Keratinocyte (primary cell): Measurements from ENCODE around the gene SDK1. TPM values are rescaled to one million over a fixed set of nuclear protein-coding genes. Genes with fewer than 3 reads are reported as not detected.
"Not testable (repeated sequence)": the region's sequence is repeated elsewhere in the genome, so short reads cannot be mapped to it uniquely, and the experiment has no call there.

Source experiments
- DNase-seq: peaks from one replicate; pipeline ENCODE4 v3.0.0-alpha.2; 2011; ENCODE audit warnings: low read depth, missing footprints, low spot score
- FAIRE-seq: peaks from 2 replicates; lab custom pipeline; 2011; peaks lifted over from hg19 to GRCh38; lab: Jason Lieb, UNC
- H2AFZ ChIP-seq: 2 replicates; pipeline ENCODE4 v1.6.0; 2012; ENCODE audit warnings: low read length, control low read depth, inconsistent platforms; ENCODE audit not compliant: control insufficient read depth
- H3K27ac ChIP-seq: 2 replicates; pipeline ENCODE4 v1.5.1; 2011; ENCODE audit warnings: low read length; ENCODE audit not compliant: control insufficient read depth, insufficient read depth
- H3K27me3 ChIP-seq: 3 replicates; pipeline ENCODE4 v1.6.0; 2011; ENCODE audit warnings: low read length; ENCODE audit not compliant: control insufficient read depth, insufficient read depth; ENCODE audit errors: extremely low read depth
- H3K36me3 ChIP-seq, 2 experiments: 2 replicates in 1 of 2; 3 replicates in 1 of 2; pipeline ENCODE4 v1.5.1; 2011; ENCODE audit warnings: low read length in 2 of 2, mild to moderate bottlenecking in 1 of 2; ENCODE audit not compliant: control insufficient read depth in 2 of 2, insufficient read depth in 2 of 2; ENCODE audit errors: extremely low read depth in 1 of 2
- H3K4me1 ChIP-seq: 3 replicates; pipeline ENCODE4 v1.5.1; 2011; ENCODE audit warnings: low read length; ENCODE audit not compliant: control insufficient read depth, insufficient read depth; ENCODE audit errors: extremely low read depth
- H3K4me2 ChIP-seq: 3 replicates; pipeline ENCODE4 v1.6.0; 2011; ENCODE audit warnings: low read depth, low read length; ENCODE audit not compliant: control insufficient read depth, insufficient read depth; ENCODE audit errors: extremely low read depth
- H3K4me3 ChIP-seq, 3 experiments: fragments of 200-600 bp in 1 of 3; sonication (generic) in 1 of 3; 2 replicates in 2 of 3; 3 replicates in 1 of 3; pipeline ENCODE4 v1.5.1; 2011 to 2016; ENCODE audit warnings: low read length in 3 of 3, mild to moderate bottlenecking in 3 of 3, control low read depth in 2 of 3, inconsistent platforms in 1 of 3, low read depth in 1 of 3, mixed read lengths in 1 of 3, mixed run types in 1 of 3, moderate library complexity in 1 of 3; ENCODE audit not compliant: control insufficient read depth in 2 of 3, insufficient read depth in 2 of 3; ENCODE audit errors: extremely low read depth in 1 of 3
- H3K79me2 ChIP-seq: 2 replicates; pipeline ENCODE4 v1.6.0; 2012; ENCODE audit warnings: low read length; ENCODE audit not compliant: control insufficient read depth, insufficient read depth
- H3K9ac ChIP-seq: 3 replicates; pipeline ENCODE4 v1.6.0; 2011; ENCODE audit warnings: low read length; ENCODE audit not compliant: control insufficient read depth, insufficient read depth; ENCODE audit errors: extremely low read depth
- H3K9me1 ChIP-seq: 3 replicates; pipeline ENCODE4 v1.6.0; 2011; ENCODE audit warnings: low read length; ENCODE audit not compliant: control insufficient read depth, insufficient read depth; ENCODE audit errors: extremely low read depth
- H3K9me3 ChIP-seq: 2 replicates; pipeline ENCODE4 v1.5.1; 2012; ENCODE audit warnings: low read depth, low read length; ENCODE audit not compliant: control insufficient read depth
- H4K20me1 ChIP-seq: 3 replicates; pipeline ENCODE4 v1.6.0; 2011; ENCODE audit warnings: low read length; ENCODE audit not compliant: control insufficient read depth, insufficient read depth; ENCODE audit errors: extremely low read depth
- EZH2 ChIP-seq: IDR thresholded peaks from one replicate; pipeline ENCODE4 v1.6.1; 2012; ENCODE audit warnings: inconsistent platforms, mild to moderate bottlenecking, low read length, moderate library complexity
- dilution Hi-C: fragments of 300-500 bp; cut with MboI; formaldehyde crosslinking; loops from one replicate; pipeline ENCODE4 v1.7.0; 2020; ENCODE audit warnings: low sequenced_read_pairs; ENCODE audit not compliant: extremely low pct_ligation_motif_present
- polyA plus RNA-seq, 5 experiments: library from polyadenylated mRNA; depleted of rRNA in 3 of 5; stranded (reverse) in 3 of 5; stranded (forward) in 1 of 5; unstranded in 1 of 5; fragments of >200 nt; gene quantifications; 1 replicate in 1 of 5; 2 replicates in 3 of 5; 3 replicates in 1 of 5; pipeline versions ENCODE4 v1.2.1 to v1.2.3, GENCODE V29; 2011 to 2012; ENCODE audit warnings: missing spikeins in 2 of 5, low read depth in 1 of 5, low replicate concordance in 1 of 5
- TF ChIP-seq, protein P1 (sequence below), 3 experiments: IDR thresholded peaks in 1 of 3; conservative IDR thresholded peaks in 1 of 3; optimal IDR thresholded peaks in 1 of 3; 2 replicates in 2 of 3; 3 replicates in 1 of 3; pipeline versions ENCODE3 to v1.5.1; 2011; ENCODE audit warnings: low read length in 3 of 3, mild to moderate bottlenecking in 3 of 3, moderate library complexity in 2 of 3, control low read depth in 1 of 3, inconsistent platforms in 1 of 3; ENCODE audit not compliant: insufficient read depth in 2 of 3; ENCODE audit errors: extremely low read depth in 1 of 3

The SDK1 gene
- polyA plus RNA-seq, 1 donor (not counting 4 experiments of a cell fraction or from before 2014, with no cell fraction given) = 0.66 TPM

DNA sequence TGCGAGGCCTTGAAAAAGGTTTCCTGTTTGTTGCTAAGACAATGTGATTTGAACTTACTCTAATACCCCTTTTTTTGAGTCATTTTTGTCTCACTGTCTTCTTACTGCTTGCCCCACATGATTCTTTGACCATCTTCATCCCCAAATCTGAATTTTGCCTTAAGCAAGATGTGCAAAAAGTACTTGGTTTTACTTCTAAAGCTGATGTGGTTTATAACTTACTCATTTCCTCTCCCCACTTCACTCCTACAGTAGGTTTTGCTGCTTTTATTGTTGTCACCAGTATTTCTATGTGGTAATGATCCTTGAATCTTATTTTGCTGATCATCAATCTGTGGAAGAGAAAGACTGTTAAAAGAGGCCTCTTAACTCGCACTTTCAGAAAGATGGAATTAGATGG lies 396.4 kb downstream of the SDK1 start:
- H3K9me3 ChIP-seq = no peaks in the 10 kb centered on the region
- no peak for FAIRE-seq
- H3K4me3 ChIP-seq = no peak overlapping the region
- H3K79me2 ChIP-seq = no peaks in the 10 kb centered on the region
- H2AFZ ChIP-seq = no peak overlapping the region
- H3K4me1 ChIP-seq = no peaks in the 10 kb centered on the region
- H3K27ac ChIP-seq = no peak overlapping the region
- no peak overlapping the region for H3K9ac ChIP-seq
- H3K36me3 ChIP-seq = no peaks in the 10 kb centered on the region
- no peaks in the 10 kb centered on the region for H4K20me1 ChIP-seq
- no peak overlapping the region for H3K4me2 ChIP-seq
- DNase-seq = no peak
- no peaks in the 10 kb centered on the region for H3K27me3 ChIP-seq
- no peak for TF ChIP-seq EZH2
- TF ChIP-seq, protein P1, sequence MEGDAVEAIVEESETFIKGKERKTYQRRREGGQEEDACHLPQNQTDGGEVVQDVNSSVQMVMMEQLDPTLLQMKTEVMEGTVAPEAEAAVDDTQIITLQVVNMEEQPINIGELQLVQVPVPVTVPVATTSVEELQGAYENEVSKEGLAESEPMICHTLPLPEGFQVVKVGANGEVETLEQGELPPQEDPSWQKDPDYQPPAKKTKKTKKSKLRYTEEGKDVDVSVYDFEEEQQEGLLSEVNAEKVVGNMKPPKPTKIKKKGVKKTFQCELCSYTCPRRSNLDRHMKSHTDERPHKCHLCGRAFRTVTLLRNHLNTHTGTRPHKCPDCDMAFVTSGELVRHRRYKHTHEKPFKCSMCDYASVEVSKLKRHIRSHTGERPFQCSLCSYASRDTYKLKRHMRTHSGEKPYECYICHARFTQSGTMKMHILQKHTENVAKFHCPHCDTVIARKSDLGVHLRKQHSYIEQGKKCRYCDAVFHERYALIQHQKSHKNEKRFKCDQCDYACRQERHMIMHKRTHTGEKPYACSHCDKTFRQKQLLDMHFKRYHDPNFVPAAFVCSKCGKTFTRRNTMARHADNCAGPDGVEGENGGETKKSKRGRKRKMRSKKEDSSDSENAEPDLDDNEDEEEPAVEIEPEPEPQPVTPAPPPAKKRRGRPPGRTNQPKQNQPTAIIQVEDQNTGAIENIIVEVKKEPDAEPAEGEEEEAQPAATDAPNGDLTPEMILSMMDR (optimal IDR thresholded peaks at IDR 0.05 in 1 of 3, IDR thresholded peaks at IDR 0.05 in 1 of 3, conservative IDR thresholded peaks at IDR 0.05 in 1 of 3; ENCODE audit: extremely low read depth in 1 of 3, insufficient read depth in 2 of 3, low read length in 3 of 3) = no peak
- dilution Hi-C loops = no loop called here
- H3K9me1 ChIP-seq = no peaks in the 10 kb centered on the region

DNA sequence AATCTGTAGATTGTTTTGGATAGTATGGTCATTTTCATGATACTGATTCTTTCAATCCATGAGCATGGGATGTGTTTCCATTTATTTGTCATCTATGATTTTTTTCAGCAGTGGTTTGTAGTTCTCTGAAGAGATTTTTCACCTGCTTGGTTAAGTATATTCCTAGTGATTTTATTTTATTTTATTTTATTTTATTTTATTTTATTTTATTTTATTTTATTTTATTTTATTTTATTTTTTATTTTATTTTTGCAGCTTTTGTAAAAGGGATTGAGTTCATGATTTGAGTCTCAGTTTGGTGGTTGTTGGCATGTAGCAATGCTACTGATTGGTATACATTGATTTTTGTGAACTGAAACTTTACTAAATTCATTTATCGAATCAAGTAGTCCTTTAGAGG lies 404.2 kb downstream of the SDK1 start:
- dilution Hi-C loops = no loop called here
- no peak for TF ChIP-seq EZH2
- TF ChIP-seq, protein P1 (optimal IDR thresholded peaks at IDR 0.05 in 1 of 3, IDR thresholded peaks at IDR 0.05 in 1 of 3, conservative IDR thresholded peaks at IDR 0.05 in 1 of 3; ENCODE audit: extremely low read depth in 1 of 3, insufficient read depth in 2 of 3, low read length in 3 of 3) = no peak
- no peaks in the 10 kb centered on the region for H3K9me1 ChIP-seq
- H3K4me1 ChIP-seq = no peaks in the 10 kb centered on the region
- DNase-seq (no peak), FAIRE-seq (no peak)
- H3K79me2 ChIP-seq = no peaks in the 10 kb centered on the region
- no peaks in the 10 kb centered on the region for H3K36me3 ChIP-seq
- H2AFZ ChIP-seq = no peak overlapping the region
- no peaks in the 10 kb centered on the region for H3K27me3 ChIP-seq
- no peak overlapping the region for H3K4me2 ChIP-seq
- H4K20me1 ChIP-seq = no peaks in the 10 kb centered on the region
- no peak overlapping the region for H3K9ac ChIP-seq
- H3K4me3 ChIP-seq = no peak overlapping the region
- H3K27ac ChIP-seq = no peak overlapping the region
- no peaks in the 10 kb centered on the region for H3K9me3 ChIP-seq

DNA sequence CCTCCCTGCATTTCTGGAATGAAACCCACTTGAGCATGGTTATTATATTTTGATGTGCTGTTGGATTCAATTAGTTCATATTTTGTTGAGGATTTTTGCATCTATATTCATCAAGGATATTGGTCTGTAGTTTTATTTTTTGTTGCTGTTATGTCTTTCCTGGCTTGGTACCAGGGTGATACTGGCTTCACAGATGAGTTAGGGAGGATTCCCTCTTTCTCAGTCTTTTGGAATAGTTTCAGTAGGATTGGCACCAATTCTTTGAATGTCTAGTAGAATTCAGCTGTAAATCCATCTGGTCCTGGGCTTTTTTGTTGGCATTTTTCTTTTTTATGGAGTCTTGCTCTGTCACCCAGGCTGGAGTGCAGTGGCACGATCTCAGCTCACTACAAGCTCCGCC lies 405.0 kb downstream of the SDK1 start:
- H3K36me3 ChIP-seq, DNase-seq, H3K27ac ChIP-seq, H3K4me2 ChIP-seq, H3K9me3 ChIP-seq, FAIRE-seq, H4K20me1 ChIP-seq, H3K79me2 ChIP-seq, H3K4me1 ChIP-seq, H3K4me3 ChIP-seq, H3K9me1 ChIP-seq, H3K27me3 ChIP-seq, dilution Hi-C loops, H3K9ac ChIP-seq, H2AFZ ChIP-seq: not testable (repeated sequence)
